ENCODE results near the gene CYFIP1.

DNA sequence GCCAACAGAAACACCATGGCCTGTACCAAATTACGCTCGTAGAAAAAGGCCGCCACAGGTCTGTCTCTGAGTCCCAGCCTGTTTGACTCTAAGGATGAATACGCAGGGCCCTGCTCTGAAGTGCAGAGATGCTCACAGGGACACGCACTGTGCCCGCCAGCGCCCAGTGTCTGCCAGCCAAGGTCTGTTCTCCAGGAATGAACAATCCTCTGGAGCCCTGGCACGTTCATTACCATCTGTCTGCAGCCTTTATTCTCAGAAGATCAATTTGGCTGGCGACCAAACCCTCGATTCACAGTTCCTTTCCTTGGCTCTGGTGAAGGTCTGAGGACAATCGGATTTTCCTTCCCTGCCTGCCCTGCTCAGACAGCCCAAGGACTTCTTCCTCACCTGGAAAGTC lies 75.4 kb downstream of the CYFIP1 start:
- TF ChIP-seq EZH2phosphoT487 (IDR thresholded peaks at IDR 0.05; ENCODE audit: borderline replicate concordance) (no peak), POLR2AphosphoS5 (IDR thresholded peaks at IDR 0.05; ENCODE audit: low read depth, low read length) (no peak)
- TF ChIP-seq, protein P1, sequence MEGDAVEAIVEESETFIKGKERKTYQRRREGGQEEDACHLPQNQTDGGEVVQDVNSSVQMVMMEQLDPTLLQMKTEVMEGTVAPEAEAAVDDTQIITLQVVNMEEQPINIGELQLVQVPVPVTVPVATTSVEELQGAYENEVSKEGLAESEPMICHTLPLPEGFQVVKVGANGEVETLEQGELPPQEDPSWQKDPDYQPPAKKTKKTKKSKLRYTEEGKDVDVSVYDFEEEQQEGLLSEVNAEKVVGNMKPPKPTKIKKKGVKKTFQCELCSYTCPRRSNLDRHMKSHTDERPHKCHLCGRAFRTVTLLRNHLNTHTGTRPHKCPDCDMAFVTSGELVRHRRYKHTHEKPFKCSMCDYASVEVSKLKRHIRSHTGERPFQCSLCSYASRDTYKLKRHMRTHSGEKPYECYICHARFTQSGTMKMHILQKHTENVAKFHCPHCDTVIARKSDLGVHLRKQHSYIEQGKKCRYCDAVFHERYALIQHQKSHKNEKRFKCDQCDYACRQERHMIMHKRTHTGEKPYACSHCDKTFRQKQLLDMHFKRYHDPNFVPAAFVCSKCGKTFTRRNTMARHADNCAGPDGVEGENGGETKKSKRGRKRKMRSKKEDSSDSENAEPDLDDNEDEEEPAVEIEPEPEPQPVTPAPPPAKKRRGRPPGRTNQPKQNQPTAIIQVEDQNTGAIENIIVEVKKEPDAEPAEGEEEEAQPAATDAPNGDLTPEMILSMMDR (IDR thresholded peaks at IDR 0.05 in 2 of 3, conservative IDR thresholded peaks at IDR 0.05 in 1 of 3; ENCODE audit: borderline replicate concordance in 1 of 3, insufficient read depth in 1 of 3, low read depth in 2 of 3, low read length in 2 of 3): no peak
- TF ChIP-seq, protein P2, sequence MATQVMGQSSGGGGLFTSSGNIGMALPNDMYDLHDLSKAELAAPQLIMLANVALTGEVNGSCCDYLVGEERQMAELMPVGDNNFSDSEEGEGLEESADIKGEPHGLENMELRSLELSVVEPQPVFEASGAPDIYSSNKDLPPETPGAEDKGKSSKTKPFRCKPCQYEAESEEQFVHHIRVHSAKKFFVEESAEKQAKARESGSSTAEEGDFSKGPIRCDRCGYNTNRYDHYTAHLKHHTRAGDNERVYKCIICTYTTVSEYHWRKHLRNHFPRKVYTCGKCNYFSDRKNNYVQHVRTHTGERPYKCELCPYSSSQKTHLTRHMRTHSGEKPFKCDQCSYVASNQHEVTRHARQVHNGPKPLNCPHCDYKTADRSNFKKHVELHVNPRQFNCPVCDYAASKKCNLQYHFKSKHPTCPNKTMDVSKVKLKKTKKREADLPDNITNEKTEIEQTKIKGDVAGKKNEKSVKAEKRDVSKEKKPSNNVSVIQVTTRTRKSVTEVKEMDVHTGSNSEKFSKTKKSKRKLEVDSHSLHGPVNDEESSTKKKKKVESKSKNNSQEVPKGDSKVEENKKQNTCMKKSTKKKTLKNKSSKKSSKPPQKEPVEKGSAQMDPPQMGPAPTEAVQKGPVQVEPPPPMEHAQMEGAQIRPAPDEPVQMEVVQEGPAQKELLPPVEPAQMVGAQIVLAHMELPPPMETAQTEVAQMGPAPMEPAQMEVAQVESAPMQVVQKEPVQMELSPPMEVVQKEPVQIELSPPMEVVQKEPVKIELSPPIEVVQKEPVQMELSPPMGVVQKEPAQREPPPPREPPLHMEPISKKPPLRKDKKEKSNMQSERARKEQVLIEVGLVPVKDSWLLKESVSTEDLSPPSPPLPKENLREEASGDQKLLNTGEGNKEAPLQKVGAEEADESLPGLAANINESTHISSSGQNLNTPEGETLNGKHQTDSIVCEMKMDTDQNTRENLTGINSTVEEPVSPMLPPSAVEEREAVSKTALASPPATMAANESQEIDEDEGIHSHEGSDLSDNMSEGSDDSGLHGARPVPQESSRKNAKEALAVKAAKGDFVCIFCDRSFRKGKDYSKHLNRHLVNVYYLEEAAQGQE (IDR thresholded peaks at IDR 0.05; ENCODE audit: low read depth): no peak
- TF ChIP-seq, protein P3, sequence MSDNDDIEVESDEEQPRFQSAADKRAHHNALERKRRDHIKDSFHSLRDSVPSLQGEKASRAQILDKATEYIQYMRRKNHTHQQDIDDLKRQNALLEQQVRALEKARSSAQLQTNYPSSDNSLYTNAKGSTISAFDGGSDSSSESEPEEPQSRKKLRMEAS (IDR thresholded peaks at IDR 0.05): no peak

All from HCT116 (cell line).